ENCODE measurements around the gene BRCC3.

- TF ChIP-seq FOSL2 (IDR thresholded peaks at IDR 0.05; ENCODE audit: borderline replicate concordance, low read depth) (no peak), TAF1 (IDR thresholded peaks at IDR 0.05; ENCODE audit: borderline replicate concordance, low read depth, low read length) (no peak), POLR2AphosphoS5 (IDR thresholded peaks at IDR 0.05; ENCODE audit: low read depth, low read length) (no peak)
- TF ChIP-seq, protein P1, sequence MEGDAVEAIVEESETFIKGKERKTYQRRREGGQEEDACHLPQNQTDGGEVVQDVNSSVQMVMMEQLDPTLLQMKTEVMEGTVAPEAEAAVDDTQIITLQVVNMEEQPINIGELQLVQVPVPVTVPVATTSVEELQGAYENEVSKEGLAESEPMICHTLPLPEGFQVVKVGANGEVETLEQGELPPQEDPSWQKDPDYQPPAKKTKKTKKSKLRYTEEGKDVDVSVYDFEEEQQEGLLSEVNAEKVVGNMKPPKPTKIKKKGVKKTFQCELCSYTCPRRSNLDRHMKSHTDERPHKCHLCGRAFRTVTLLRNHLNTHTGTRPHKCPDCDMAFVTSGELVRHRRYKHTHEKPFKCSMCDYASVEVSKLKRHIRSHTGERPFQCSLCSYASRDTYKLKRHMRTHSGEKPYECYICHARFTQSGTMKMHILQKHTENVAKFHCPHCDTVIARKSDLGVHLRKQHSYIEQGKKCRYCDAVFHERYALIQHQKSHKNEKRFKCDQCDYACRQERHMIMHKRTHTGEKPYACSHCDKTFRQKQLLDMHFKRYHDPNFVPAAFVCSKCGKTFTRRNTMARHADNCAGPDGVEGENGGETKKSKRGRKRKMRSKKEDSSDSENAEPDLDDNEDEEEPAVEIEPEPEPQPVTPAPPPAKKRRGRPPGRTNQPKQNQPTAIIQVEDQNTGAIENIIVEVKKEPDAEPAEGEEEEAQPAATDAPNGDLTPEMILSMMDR (IDR thresholded peaks at IDR 0.05): no peak
These were observed 56.2 kb downstream of the BRCC3 start for GRCh38 chrX:155127465-155127864.
